CD1c-positive myeloid dendritic cell (primary cell): Measurements from ENCODE around the gene SAA1.

ENCODE experiments used
- DNase-seq: peaks from one replicate; pipeline ENCODE4 v3.0.0-alpha.2; 2016; ENCODE audit errors: extremely low spot score

The SAA1 gene

DNA sequence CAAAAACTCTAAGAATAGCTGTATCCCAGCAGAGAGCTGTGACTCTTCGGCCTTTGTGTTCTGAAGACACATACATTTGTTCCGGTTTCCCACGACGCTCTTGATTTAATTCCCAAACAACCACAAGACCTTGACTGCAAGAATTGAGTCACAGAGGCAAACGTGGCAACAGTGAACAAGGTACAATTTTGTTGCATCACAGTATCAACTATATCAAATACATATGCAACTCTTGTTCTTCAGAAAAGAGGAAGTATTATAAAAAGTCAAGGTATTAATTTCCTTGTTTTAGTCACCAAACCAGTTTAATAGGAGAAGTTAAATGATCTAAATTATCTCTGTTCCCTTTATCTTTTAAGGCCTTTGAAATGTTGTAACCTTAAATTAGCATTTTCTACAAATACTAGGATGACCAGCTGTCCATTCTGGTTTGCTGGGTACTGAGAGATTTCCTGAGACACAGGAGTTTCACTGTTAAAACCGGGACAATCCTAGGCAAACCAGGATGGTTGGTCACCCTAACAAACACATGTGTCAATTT lies 44.8 kb downstream of the SAA1 start:
- peak; percentile 91 for DNase-seq

DNA sequence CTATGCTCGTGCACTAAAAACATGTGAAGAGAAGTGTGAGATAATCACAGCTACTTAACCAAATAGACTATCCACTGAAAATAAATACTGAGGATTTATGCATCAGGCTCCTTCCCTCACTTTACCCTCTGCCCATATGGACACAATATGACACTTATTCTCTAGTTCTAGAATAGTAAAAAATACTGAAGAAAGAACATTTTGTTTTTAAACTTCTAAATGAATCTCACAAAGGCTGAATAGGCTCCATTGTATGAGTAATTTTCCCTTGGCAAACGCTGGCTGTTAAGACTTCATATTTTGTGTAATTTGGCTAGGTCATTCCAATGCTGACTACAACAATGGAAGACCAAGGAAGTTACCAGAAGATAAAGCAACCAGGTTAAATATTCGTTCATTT lies 45.9 kb downstream of the SAA1 start:
- DNase-seq: no peak

DNA sequence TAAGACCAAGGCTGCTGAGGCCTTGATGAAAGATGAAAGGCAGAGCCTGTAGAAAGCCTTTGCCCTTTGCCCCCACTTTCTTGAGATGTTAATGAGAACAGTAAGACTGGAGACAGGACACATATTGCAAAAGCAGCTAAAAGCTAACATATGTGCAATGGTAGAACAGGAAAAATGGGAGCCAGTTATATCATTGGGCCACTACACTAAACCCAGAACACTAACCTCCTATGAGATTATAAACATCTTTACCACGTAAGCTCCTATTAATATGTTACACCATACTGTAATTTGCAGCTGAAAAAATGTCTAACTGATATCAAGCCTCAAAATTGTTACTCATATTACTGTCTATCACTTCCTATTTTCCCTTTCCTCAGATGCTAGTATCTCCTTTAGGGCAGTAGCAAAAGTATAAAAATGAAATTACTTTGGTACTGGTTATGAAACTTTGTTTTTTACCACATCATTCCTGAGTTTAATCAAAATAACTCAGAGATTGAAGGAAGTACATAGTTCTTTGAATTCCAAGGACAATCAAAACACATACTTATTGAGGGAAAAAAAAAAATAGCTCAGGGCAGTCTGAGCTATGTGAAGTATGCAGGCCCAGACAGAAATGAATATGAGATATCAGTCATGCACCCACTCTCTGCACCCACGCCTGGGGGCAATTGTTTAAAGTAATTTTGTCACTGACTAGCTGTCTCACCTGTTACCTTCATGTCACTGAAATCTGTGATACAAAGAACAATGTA lies 46.8 kb downstream of the SAA1 start:
- DNase-seq: peak; percentile 69

DNA sequence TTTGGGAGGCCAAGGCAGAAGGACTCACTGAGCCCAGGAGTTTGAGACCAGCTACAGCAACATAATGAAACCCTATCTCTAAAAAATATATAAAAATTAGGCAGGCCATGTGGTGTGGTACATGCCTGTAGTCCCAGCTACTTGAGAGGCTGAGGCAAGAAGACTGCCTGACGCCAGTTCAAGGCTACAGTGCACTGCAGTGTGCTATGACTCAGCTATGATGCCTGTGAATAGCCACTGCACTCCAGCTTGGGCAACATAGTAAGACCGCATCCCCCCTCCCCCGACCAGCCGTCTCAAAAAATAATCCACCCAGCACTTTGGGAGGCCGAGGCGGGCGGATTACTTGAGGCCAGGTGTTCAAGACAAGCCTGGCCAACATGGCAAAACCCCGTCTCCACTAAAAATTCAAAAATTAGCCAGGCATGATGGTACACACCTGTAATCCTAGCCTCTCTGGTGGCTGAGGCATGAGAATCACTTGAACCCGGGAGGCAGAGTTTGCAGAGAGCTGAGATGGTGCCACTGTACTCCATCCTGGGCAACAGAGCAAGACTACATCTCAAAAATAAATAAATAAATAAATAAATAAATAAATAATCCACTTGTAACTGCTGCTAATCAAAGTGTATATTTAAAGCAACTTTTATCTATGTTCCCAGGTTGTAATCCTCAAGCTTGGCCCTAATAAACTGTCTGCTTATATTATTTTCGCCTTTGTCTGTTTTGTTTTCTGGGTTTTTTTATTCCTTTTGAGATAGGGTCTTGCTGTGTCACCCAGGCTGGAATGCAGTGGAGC lies 48.1 kb downstream of the SAA1 start:
- DNase-seq: no peak

DNA sequence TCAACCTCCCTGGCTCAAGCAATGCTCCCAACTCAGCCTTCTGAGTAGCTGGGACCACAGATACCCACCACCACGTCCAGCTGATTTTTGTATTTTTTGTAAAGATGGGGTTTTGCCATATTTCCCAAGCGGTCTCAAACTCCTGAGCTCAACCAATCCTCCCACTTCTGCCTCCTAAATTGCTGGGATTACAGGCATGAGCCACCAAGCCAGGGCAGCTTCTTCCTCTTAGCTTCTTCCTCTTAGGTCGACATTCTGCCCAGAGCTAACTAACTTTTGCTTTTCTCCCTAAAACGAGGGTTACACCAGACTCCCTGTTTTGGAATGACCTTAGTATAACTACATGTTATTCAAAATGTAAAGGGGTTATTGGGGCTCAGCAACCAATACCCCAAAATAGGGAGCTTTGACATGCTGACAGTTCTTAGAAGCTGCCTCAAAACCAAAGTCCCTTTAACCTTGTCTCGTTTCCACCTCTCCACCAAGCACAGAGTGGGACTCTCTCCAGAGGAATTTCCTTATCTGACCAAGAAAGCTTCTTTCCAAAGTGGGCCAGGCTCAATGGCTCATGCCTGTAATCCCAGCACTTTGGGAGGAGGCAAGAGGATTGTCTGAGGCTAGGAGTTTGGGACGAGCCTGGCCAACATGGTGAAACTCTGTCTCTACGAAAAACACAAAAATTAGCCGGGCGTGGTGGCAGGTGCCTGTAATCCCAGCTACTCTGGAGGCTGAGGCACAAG lies 48.9 kb downstream of the SAA1 start:
- DNase-seq: peak; percentile 73

DNA sequence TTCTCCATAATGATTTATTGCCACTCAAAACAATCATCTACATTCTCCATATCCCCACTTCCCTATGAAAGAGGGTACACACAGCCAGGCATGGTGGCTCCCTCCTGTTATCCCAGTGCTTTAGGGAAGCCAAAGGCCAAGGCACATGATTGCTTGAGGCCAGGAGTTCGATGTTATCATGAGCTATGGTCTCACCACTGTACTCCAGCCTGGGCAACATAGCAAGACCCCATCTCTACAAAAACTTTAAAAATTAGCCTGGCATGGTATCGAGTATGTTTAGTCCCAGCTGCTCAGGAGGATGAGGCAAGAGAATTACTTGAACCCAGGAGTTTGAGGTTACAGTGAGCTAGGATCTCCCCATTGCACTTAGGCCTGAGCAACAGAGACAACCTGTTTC lies 49.8 kb downstream of the SAA1 start:
- DNase-seq: no peak

DNA sequence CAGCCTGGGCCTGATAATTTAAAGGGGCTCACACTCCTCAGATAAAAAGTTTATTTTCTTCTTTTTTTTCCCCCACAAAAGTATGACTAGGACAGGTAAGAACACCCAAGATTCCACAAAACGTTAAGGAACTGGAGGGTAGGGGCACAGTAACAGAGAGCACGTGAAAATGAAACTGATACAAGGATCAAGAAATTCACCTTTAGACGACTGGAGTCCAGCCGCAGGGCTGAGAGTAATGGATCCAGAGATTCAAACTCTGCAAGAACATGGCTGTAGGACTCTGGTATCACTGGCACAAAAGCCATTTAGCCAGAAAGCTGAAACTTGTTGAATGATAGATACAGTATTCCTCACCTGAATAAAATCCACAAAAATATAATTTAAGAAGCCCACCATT lies 51.5 kb downstream of the SAA1 start:
- DNase-seq: no peak
